Skin epidermis (tissue), 12 donors: Measurements from ENCODE around the gene SAMD4A.
"Not testable (repeated sequence)": the region's sequence is repeated elsewhere in the genome, so short reads cannot be mapped to it uniquely, and the experiment has no call there.

Experiments
- H3K27ac ChIP-seq, 21 experiments: fragments of 200-600 bp; sonication (generic) in 11 of 21; one replicate each; pipeline ENCODE4 v1.5.0; 2020; ENCODE audit warnings: mild to moderate bottlenecking in 3 of 21, inconsistent platforms in 2 of 21, moderate library complexity in 2 of 21
- H3K4me3 ChIP-seq, 7 experiments: fragments of 200-600 bp; sonication (generic) in 2 of 7; one replicate each; pipeline ENCODE4 v1.5.0; 2020; ENCODE audit warnings: inconsistent platforms in 2 of 7, mild to moderate bottlenecking in 2 of 7, moderate library complexity in 1 of 7

Gene SAMD4A

DNA sequence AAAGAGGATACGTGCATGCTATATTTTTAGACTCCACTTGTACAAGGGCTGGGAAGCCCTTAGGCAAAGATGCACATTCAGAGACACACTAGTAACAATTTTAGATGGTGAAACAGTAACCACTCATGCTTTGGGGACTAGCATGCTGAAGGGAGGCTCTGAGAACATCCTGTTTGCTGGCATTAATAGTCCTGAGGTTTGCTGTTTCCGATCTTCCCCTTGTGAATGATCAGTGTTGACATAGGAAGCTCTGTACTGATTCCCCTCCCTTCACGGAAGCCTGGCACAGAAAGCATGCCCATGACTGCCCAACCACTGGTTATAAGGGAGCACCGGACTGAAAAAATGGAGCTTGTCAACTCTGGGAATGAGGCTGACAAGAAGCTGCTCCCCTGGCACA, 171.1 kb downstream of the SAMD4A start:
- no peak overlapping the region for H3K4me3 ChIP-seq
- H3K27ac ChIP-seq, result peak overlapping the region in 1 of 21 experiments; percentile 25

- H3K27ac ChIP-seq, result no peak overlapping the region
- no peak overlapping the region for H3K4me3 ChIP-seq
Observed at GRCh38 chr14:54739514-54739913, 172.6 kb downstream of the SAMD4A start.

- Histone ChIP-seq H3K4me3 (no peak overlapping the region), H3K27ac (no peak overlapping the region)
Observed at GRCh38 chr14:54742492-54743350, 175.8 kb downstream of the SAMD4A start.

GRCh38 chr14:54743382-54743781, 176.5 kb downstream of the SAMD4A start:
- no peak overlapping the region for H3K4me3 ChIP-seq
- no peak overlapping the region for H3K27ac ChIP-seq

GRCh38 chr14:54746019-54746418, 179.1 kb downstream of the SAMD4A start:
- Histone ChIP-seq H3K27ac (no peak overlapping the region), H3K4me3 (no peak overlapping the region)

GRCh38 chr14:54747616-54748015, 180.7 kb downstream of the SAMD4A start:
- Histone ChIP-seq H3K27ac (no peak overlapping the region), H3K4me3 (no peak overlapping the region)

- Histone ChIP-seq H3K27ac (no peak overlapping the region), H3K4me3 (no peak overlapping the region)
Observed at GRCh38 chr14:54749180-54749579, 182.3 kb downstream of the SAMD4A start.

- Histone ChIP-seq H3K4me3 (no peak overlapping the region), H3K27ac (no peak overlapping the region)
Observed at GRCh38 chr14:54749727-54750126, 182.8 kb downstream of the SAMD4A start.

DNA sequence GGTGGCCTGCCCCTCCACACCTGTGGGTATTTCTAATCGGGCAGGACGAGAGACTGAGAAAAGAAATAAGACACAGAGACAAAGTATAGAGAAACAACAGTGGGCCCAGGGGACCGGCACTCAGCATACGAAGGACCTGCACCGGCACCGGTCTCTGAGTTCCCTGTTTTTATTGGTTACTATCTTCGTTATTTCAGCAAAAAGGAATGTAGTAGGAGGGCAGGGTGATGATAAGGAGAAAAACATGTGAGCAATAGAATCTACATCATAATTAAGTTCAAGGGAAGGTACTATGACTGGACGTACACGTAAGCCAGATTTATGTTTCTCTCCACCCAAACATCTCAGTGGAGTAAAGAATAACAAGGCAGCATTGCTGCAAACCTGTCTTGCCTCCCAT, 185.7 kb downstream of the SAMD4A start:
- H3K27ac ChIP-seq, H3K4me3 ChIP-seq: not testable (repeated sequence)

- not testable (repeated sequence) for H3K4me3 ChIP-seq, H3K27ac ChIP-seq
Observed at GRCh38 chr14:54753396-54753795, 186.5 kb downstream of the SAMD4A start.

DNA sequence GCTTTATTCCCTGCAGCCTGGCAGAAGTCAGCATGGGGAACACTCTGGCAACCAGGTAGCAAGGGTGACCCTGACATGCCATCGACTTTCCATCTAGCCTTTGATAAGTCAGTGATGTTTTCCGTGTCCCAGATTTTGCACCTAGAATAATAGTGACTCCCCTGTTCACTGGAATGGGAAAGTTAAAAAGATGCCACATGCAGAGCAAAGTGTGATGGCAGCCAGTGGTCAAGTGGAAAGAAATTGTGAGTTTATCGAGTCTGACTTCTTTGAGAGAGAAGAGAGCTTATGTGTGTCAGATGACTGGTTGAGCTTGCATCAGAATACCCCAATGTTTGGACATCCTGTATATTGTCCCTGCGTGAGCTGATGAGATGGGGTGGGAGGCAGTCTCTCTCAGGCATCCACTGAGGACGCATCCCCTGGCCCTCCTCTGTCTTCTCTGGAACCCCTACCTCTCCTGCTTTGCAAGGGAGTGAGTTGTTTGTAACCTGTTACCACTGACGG, 187.2 kb downstream of the SAMD4A start:
- Histone ChIP-seq H3K4me3 (no peak overlapping the region), H3K27ac (no peak overlapping the region)

DNA sequence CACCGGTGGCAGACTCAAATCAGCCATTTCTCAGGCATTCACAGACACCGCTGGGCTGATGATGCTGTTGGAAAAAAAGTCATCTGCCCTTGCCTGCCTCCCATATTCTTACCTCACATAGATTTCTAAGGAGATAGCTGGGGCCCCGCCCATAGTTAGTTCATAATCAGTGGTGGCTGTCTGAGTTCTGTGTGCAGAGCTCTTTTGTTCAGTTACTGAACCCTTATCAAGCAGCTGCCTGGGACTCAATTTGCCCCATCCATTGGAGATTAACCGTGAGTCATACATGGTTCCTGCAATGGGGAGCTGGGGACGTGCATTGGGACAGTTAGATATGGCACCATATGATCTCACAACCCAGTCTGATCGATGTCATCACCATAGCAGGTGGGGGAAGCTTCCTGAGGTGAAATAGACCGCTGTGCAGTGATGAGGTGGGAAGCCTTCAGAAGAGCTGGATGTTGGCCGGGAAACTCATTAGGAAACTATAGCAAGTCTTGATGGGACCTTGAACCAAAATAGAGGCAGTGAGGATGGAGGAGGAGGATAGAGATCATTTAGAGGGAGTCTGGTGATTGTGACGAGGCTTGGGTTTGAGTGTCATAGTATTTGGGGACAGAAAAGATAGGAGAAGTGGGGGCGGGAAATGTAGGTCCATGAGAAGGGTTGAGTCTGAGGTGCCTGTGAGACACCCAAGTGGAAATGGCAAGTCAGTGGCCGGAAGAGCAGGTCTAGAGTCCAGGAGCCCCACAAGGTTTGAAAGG, 187.9 kb downstream of the SAMD4A start:
- H3K4me3 ChIP-seq, result no peak overlapping the region

DNA sequence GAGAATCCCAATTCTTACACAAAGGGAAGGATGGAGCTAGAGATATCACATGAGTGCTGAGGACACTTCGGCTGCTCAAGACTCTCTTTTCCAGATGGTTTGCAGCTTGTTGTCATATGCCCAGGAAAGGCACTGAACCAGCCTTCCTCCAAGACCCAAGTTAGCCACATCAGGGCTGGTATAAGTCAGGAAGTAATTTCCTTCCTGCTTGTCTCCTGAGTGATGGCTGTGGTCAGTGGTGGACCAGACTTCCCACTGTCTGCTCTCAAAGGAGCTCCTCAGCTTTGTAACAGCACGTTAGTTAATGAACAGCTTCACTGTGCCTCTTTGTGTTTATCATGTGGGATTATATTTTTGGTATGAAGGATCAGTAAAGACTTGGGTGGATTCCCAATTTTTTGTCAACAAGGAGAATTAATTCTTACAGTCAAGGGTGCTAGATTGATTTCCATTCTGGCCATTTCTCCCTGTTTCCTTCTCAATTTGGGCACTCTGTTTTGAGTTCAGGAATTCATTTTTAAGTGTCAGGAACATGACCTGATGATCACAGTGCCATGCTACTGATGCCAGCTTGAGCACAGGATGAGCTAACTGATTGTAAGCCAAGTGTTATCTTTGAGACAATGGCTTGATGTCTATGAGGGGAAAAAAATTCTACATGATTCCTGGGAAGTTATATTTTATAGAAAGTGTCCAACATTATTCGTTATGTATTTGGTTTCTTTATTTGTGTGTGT, 189.9 kb downstream of the SAMD4A start:
- no peak overlapping the region for H3K4me3 ChIP-seq
- H3K27ac ChIP-seq, result no peak overlapping the region

More for the DNA sequence above, 187.9 kb downstream of the SAMD4A start:
- no peak overlapping the region for H3K27ac ChIP-seq

- H3K4me3 ChIP-seq, result no peak overlapping the region
- peak overlapping the region in 1 of 21 experiments; percentile 20 for H3K27ac ChIP-seq
Observed at GRCh38 chr14:54758041-54758440, 191.1 kb downstream of the SAMD4A start.

- Histone ChIP-seq H3K27ac (no peak overlapping the region), H3K4me3 (no peak overlapping the region)
Observed at GRCh38 chr14:54759982-54760585, 193.2 kb downstream of the SAMD4A start.

GRCh38 chr14:54760866-54761575, 194.1 kb downstream of the SAMD4A start:
- no peak overlapping the region for H3K27ac ChIP-seq
- H3K4me3 ChIP-seq, result no peak overlapping the region

- Histone ChIP-seq H3K4me3 (no peak overlapping the region), H3K27ac (no peak overlapping the region)
Observed at GRCh38 chr14:54761835-54762234, 194.9 kb downstream of the SAMD4A start.

GRCh38 chr14:54762296-54762695, 195.4 kb downstream of the SAMD4A start:
- Histone ChIP-seq H3K4me3 (no peak overlapping the region), H3K27ac (no peak overlapping the region)

- H3K27ac ChIP-seq, result no peak overlapping the region
- H3K4me3 ChIP-seq, result no peak overlapping the region
Observed at GRCh38 chr14:54763761-54764160, 196.8 kb downstream of the SAMD4A start.
